Effector memory CD8-positive, alpha-beta T cell (primary cell): ENCODE results near the gene FCRL6.

Source experiments
- ATAC-seq: fragments of 150-1000 bp; cut with Tn5 transposase; replicated peaks from 2 replicates; pipeline ENCODE4 v1.10.0; 2021; ENCODE audit warnings: mild to moderate bottlenecking, moderate library complexity
- DNase-seq, 3 experiments: peaks; one replicate each; pipeline ENCODE4 v3.0.0; 2021
- H3K27ac Mint-ChIP-seq, 2 donors: one replicate each; pipeline ENCODE4 v1.8.0; 2022; ENCODE audit warnings: mild to moderate bottlenecking in 2 of 2, mixed read lengths in 2 of 2, moderate library complexity in 2 of 2
- H3K27me3 Mint-ChIP-seq, 2 donors: one replicate each; pipeline ENCODE4 v1.8.0; 2022; ENCODE audit warnings: mixed read lengths in 2 of 2
- H3K36me3 Mint-ChIP-seq: one replicate; pipeline ENCODE4 v1.8.0; 2022; ENCODE audit warnings: mild to moderate bottlenecking, moderate library complexity, mixed read lengths; ENCODE audit not compliant: insufficient read depth
- H3K4me1 Mint-ChIP-seq, 2 donors: one replicate each; pipeline ENCODE4 v1.8.0; 2022; ENCODE audit warnings: low read depth in 2 of 2, mixed read lengths in 2 of 2
- H3K4me3 Mint-ChIP-seq, 2 donors: one replicate each; pipeline ENCODE4 v1.8.0; 2022; ENCODE audit warnings: mild to moderate bottlenecking in 2 of 2, mixed read lengths in 2 of 2, moderate library complexity in 2 of 2
- H3K9me3 Mint-ChIP-seq, 2 donors: one replicate each; pipeline ENCODE4 v1.8.0; 2022; ENCODE audit warnings: mixed read lengths in 2 of 2

Gene FCRL6

GRCh38 chr1:159781992-159782391 is 20.2 kb upstream of the FCRL6 start:
- peaks cover 18 to 25% of the 10 kb centered on the region in 2 donors for H3K4me1 Mint-ChIP-seq
- H3K36me3 Mint-ChIP-seq = peaks cover 5% of the 10 kb centered on the region
- H3K4me3 Mint-ChIP-seq = peak overlapping the region; percentile 79 to 81
- H3K9me3 Mint-ChIP-seq = no peaks in the 10 kb centered on the region
- ATAC-seq (no peak), DNase-seq (no peak)
- H3K27ac Mint-ChIP-seq = no peak overlapping the region
- no peaks in the 10 kb centered on the region for H3K27me3 Mint-ChIP-seq

DNA sequence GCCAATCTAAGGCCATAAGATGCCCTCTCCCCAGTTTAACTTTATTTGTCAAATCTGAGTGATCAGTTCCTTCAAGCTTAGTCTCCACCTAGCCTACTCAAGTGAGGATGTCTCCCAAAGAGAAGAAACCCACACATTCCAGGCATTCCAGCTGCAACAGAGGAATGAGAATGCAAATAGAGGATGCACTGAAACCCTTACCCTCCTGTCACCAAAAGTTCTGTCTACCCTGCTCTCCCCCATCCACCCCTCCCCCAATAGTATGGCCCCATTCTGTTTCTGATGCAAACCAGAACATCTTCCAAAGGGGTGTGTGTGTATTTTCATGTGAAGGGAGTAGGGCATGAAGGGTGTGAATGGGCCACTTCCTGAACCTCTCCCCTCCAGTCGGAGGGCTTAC is 18.4 kb upstream of the FCRL6 start:
- Mint-ChIP-seq H3K4me3 (no peak overlapping the region), H3K36me3 (peaks cover 5% of the 10 kb centered on the region), H3K27me3 (no peaks in the 10 kb centered on the region), H3K9me3 (no peaks in the 10 kb centered on the region), H3K27ac (no peak overlapping the region), H3K4me1 (peaks cover 18 to 25% of the 10 kb centered on the region in 2 donors)
- ATAC-seq (no peak), DNase-seq (no peak)

- H3K4me3 Mint-ChIP-seq = no peak overlapping the region
- DNase-seq = no peak
- no peak overlapping the region for H3K27ac Mint-ChIP-seq
- peaks cover 12 to 16% of the 10 kb centered on the region in 2 donors for H3K4me1 Mint-ChIP-seq
- H3K27me3 Mint-ChIP-seq = no peaks in the 10 kb centered on the region
- no peak for ATAC-seq
- H3K9me3 Mint-ChIP-seq = no peaks in the 10 kb centered on the region
- H3K36me3 Mint-ChIP-seq = no peaks in the 10 kb centered on the region
Observed at GRCh38 chr1:159786465-159786864, 15.7 kb upstream of the FCRL6 start.

DNA sequence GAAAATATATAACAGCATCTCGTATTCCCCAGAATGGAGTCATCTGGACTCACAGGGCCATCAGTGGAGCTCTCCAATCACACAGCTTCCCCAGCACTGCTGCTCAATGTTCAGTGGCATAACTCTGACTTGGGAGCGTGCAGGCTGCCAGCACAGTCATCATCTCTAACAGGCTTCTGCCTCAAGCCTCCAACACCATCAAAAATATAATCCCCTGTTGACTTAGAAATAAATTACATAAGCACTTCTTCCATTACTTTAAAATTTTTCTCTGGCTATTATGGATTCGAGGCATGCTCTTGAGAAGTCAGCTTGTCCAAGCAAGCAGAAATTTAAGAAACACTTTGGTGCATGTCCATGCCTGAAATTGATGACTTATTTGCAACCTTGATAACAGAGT is 15.2 kb upstream of the FCRL6 start:
- no peaks in the 10 kb centered on the region for H3K27me3 Mint-ChIP-seq
- ATAC-seq = no peak
- H3K9me3 Mint-ChIP-seq = no peaks in the 10 kb centered on the region
- H3K4me1 Mint-ChIP-seq = peaks cover 9 to 11% of the 10 kb centered on the region in 2 donors
- no peak for DNase-seq
- H3K36me3 Mint-ChIP-seq = no peaks in the 10 kb centered on the region
- H3K27ac Mint-ChIP-seq = no peak overlapping the region
- no peak overlapping the region for H3K4me3 Mint-ChIP-seq

DNA sequence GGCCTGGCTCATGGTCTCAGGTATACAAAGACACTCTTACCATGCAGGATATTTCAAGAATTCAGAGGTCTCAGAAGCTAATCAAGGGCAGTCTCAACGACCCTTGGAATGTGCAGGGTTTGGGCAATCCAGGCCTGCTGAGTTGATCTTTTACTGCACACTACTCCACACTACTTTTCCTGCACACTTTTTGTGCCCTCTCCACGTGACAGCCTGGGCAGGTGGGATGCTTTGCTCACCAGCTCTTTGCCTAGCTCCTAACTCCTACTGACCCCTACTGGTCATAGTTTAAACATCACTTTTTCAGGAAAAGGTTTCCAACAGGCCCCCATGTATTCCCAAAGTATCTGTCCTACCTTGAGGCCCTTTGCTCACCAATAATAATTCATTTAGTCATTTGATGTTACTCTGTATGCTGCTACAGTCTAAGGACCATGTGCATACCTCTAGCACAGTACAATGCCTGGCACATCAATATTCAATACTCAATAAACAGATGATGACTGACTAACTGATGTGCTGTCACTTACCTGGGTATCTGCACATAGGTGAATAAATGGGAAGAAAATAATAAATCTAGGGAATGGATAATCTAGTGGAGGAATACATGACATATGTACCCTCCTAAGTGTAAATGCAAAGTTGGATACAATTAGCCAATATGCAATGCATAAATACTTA is 11.8 kb upstream of the FCRL6 start:
- Mint-ChIP-seq H3K36me3 (no peaks in the 10 kb centered on the region), H3K27me3 (no peaks in the 10 kb centered on the region), H3K4me1 (peaks cover 0 to 4% of the 10 kb centered on the region in 2 donors), H3K27ac (no peak overlapping the region), H3K9me3 (no peaks in the 10 kb centered on the region), H3K4me3 (no peak overlapping the region)
- DNase-seq (no peak), ATAC-seq (no peak)

GRCh38 chr1:159791031-159791430 is 11.1 kb upstream of the FCRL6 start:
- DNase-seq (no peak), ATAC-seq (no peak)
- Mint-ChIP-seq H3K4me3 (no peak overlapping the region), H3K4me1 (no peaks in the 10 kb centered on the region), H3K27me3 (no peaks in the 10 kb centered on the region), H3K9me3 (no peaks in the 10 kb centered on the region), H3K27ac (no peak overlapping the region), H3K36me3 (no peaks in the 10 kb centered on the region)

DNA sequence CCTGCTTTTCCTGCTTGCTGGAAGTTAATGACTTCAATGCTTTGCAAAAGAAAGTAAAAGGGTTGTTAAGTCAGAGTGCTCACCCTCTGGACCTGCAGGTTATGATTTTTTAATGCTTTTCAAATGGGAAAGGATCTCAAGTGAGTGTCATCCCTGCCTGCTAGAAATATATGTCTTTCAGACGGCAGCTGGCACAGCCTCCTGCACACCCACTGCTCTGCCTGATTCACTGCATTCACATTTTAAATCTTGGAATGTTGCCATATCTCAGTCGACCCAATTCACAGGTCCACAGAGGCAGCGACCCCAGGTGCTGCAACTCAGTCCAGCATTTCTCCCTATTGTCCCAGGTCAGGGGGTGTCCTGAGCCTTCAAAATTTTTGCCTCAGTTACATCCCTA is 10.7 kb upstream of the FCRL6 start:
- H3K4me1 Mint-ChIP-seq = no peaks in the 10 kb centered on the region
- H3K27ac Mint-ChIP-seq = no peak overlapping the region
- H3K9me3 Mint-ChIP-seq = no peaks in the 10 kb centered on the region
- no peak for DNase-seq
- H3K4me3 Mint-ChIP-seq = no peak overlapping the region
- no peak for ATAC-seq
- no peaks in the 10 kb centered on the region for H3K27me3 Mint-ChIP-seq
- H3K36me3 Mint-ChIP-seq = no peaks in the 10 kb centered on the region

- Mint-ChIP-seq H3K9me3 (no peaks in the 10 kb centered on the region), H3K4me1 (peaks cover 16 to 21% of the 10 kb centered on the region in 2 donors), H3K36me3 (peaks cover 5% of the 10 kb centered on the region), H3K27ac (no peak overlapping the region), H3K27me3 (no peaks in the 10 kb centered on the region), H3K4me3 (no peak overlapping the region)
- ATAC-seq = no peak
- no peak for DNase-seq
Observed at GRCh38 chr1:159795534-159795933, 6.6 kb upstream of the FCRL6 start.

- no peaks in the 10 kb centered on the region for H3K27me3 Mint-ChIP-seq
- peak overlapping the region; percentile 92 for H3K27ac Mint-ChIP-seq
- DNase-seq (peak; percentile 25 to 47 (median 29)), ATAC-seq (peak; percentile 21)
- H3K36me3 Mint-ChIP-seq = peaks cover 7% of the 10 kb centered on the region
- peaks cover 47 to 55% of the 10 kb centered on the region in 2 donors for H3K4me1 Mint-ChIP-seq
- no peaks in the 10 kb centered on the region for H3K9me3 Mint-ChIP-seq
- H3K4me3 Mint-ChIP-seq = no peak overlapping the region
Observed at GRCh38 chr1:159798893-159799292, 3.3 kb upstream of the FCRL6 start.

GRCh38 chr1:159799446-159799985 is 2.6 kb upstream of the FCRL6 start:
- Mint-ChIP-seq H3K4me3 (peak overlapping the region; percentile 82 to 86), H3K4me1 (peaks cover 53 to 61% of the 10 kb centered on the region in 2 donors), H3K36me3 (peaks cover 7% of the 10 kb centered on the region), H3K27me3 (no peaks in the 10 kb centered on the region), H3K27ac (peak overlapping the region; percentile 92), H3K9me3 (no peaks in the 10 kb centered on the region)
- DNase-seq (no peak), ATAC-seq (peak; percentile 23)

DNA sequence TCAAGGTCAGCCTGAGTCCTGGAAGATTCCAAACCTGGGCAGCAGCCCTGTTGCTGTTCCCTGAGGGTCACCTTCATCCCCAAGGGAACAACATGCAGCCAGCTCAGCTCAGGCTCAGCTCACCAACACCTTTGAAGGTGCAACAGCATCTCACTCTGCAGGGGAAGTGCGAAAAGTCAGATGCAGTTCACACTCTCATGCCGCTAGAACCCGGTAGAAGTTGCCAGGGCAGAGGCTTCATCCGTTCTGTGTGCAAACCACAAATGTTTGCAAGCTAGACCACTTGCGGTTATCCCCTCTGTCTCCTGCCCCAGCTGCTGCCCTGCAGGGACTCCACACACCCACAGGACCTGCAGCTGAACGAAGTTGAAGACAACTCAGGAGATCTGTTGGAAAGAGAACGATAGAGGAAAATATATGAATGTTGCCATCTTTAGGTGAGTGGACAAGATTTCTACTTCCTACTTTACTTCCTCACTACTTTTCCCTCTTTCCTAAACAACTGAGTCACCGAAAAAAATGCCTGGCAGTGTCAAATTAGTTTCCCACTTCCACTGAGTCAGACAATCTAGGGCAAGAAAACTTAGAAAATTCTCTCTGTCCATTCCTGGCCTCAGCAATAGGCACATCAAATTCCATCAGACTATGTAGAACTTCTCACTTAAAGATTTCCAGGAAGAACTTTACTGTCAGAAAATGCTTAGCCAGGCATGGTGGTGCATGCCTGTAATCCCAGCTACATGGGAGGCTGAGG is 1.8 kb upstream of the FCRL6 start:
- peak overlapping the region; percentile 82 to 86 for H3K4me3 Mint-ChIP-seq
- H3K27ac Mint-ChIP-seq = peak overlapping the region; percentile 92
- ATAC-seq (peak; percentile 88), DNase-seq (peak; percentile 47 to 52 (median 51))
- no peaks in the 10 kb centered on the region for H3K9me3 Mint-ChIP-seq
- H3K4me1 Mint-ChIP-seq = peaks cover 62 to 70% of the 10 kb centered on the region in 2 donors
- no peaks in the 10 kb centered on the region for H3K27me3 Mint-ChIP-seq
- H3K36me3 Mint-ChIP-seq = peaks cover 8% of the 10 kb centered on the region

DNA sequence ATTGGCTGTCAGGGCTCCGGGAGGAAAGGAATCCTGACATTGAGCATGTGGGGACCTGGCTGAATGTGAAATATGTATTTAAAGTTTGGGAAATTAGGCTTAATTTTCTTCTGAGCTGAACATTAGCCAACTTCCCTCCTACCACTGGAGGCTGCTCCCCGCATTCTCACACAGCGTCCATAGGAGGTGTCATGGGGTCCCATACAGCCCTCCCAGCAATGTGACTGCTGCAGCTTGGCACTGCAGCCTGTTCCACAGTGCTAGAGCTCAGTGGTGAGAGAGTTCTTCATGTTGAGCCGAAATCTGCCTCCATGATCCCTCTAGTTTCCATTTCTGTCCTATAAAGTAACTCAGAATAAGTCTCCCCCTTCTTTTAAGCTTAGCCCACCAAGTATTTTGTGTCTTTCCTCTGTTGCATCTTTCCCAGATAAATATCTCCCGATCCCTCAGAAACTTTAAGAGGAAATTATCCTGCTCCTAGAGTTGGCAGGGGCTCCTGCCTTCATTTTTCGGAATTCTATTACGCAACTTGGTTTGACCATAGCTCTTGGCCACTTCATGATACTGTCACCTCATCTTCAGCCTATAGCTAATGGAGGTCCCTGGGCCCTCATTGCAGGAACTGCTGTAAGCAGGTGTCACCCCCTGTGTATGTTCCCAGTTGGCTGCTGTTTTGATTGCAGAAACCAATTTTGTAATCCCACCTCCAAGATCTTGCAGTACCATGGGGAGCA is 2.0 kb downstream of the FCRL6 start:
- Mint-ChIP-seq H3K27ac (peak overlapping the region; percentile 92), H3K9me3 (peaks cover 0 to 3% of the 10 kb centered on the region in 2 donors), H3K4me1 (peaks cover 80 to 88% of the 10 kb centered on the region in 2 donors), H3K4me3 (peak overlapping the region; percentile 82 to 86), H3K36me3 (peaks cover 42% of the 10 kb centered on the region), H3K27me3 (no peaks in the 10 kb centered on the region)
- ATAC-seq (peak; percentile 23), DNase-seq (no peak)

- Mint-ChIP-seq H3K9me3 (peaks cover 0 to 3% of the 10 kb centered on the region in 2 donors), H3K36me3 (peaks cover 49% of the 10 kb centered on the region), H3K27me3 (no peaks in the 10 kb centered on the region), H3K4me3 (peak overlapping the region; percentile 82 to 86), H3K4me1 (peaks cover 75 to 82% of the 10 kb centered on the region in 2 donors), H3K27ac (peak overlapping the region; percentile 91 to 92)
- DNase-seq (no peak), ATAC-seq (no peak)
Observed at GRCh38 chr1:159804924-159805323, 2.8 kb downstream of the FCRL6 start.
